K562 (cell line): ENCODE measurements around the gene FBXL13. TPM values are rescaled to one million over a fixed set of nuclear protein-coding genes. Genes with fewer than 3 reads are reported as not detected.

Experiments
- ATAC-seq: fragments of 200-7000 bp; cut with Tn5 transposase; 3 replicates; pipeline ENCODE4 v1.9.1; 2020; ENCODE audit warnings: moderate library complexity
- BruUV-seq: library from RNA; stranded (reverse); fragments of 400-500 nt; replicated peaks from 2 replicates; lab custom pipeline; 2021; lab: Mats Ljungman, UMichigan
- CTCF ChIA-PET: fragments of 300-600 bp; formaldehyde crosslinking; extraction: SDS; loops from one replicate; lab custom pipeline; 2021; ENCODE audit warnings: low intra/inter-chr PET ratio; lab: Yijun Ruan, JAX
- POLR2A ChIA-PET: fragments of 300-600, 350-650 bp; sonication (Branson Sonifier 250); formaldehyde crosslinking; extraction: SDS; loops from one replicate; lab custom pipeline; 2021; ENCODE audit warnings: antibody characterized with exemption, inconsistent platforms; lab: Yijun Ruan, JAX
- DNase-seq, 4 experiments: peaks; one replicate each; pipeline versions ENCODE4 v3.0.0 to v3.0.0-alpha.2; 2011 to 2018; ENCODE audit warnings: low spot score in 3 of 4, mixed read lengths in 3 of 4; ENCODE audit errors: extremely low read depth in 1 of 4
- FAIRE-seq: peaks from 2 replicates; lab custom pipeline; 2011; peaks lifted over from hg19 to GRCh38; lab: Jason Lieb, UNC
- H2AFZ ChIP-seq: 2 replicates; pipeline ENCODE4 v1.6.0; 2011; ENCODE audit warnings: low read depth, low read length, control low read depth, inconsistent platforms
- H3K27ac ChIP-seq: fragments of 200-600 bp; 3 replicates; pipeline ENCODE4 v1.8.0; 2011; ENCODE audit warnings: low read depth, mild to moderate bottlenecking, control low read depth, inconsistent platforms, low read length, moderate library complexity, mixed read lengths; ENCODE audit errors: extremely low read depth
- H3K27me3 ChIP-seq, 2 experiments: fragments of 300-600 bp in 1 of 2; 2 replicates in 1 of 2; 3 replicates in 1 of 2; pipeline versions ENCODE4 v1.6.0 to v1.8.0; 2011; ENCODE audit warnings: inconsistent platforms in 2 of 2, low read length in 2 of 2, mild to moderate bottlenecking in 1 of 2, mixed read lengths in 1 of 2, moderate library complexity in 1 of 2; ENCODE audit not compliant: control insufficient read depth in 2 of 2, insufficient read depth in 2 of 2
- H3K36me3 ChIP-seq: fragments of 300-600 bp; 3 replicates; pipeline ENCODE4 v1.8.0; 2011; ENCODE audit warnings: mild to moderate bottlenecking, low read length, inconsistent platforms; ENCODE audit not compliant: control insufficient read depth, insufficient read depth
- H3K4me1 ChIP-seq, 2 experiments: fragments of 200-600 bp in 1 of 2; replicated peaks in 1 of 2; 2 replicates in 1 of 2; 3 replicates in 1 of 2; pipeline versions ENCODE4 v1.5.1 to v1.8.0; 2011; ENCODE audit warnings: inconsistent platforms in 2 of 2, low read length in 2 of 2, mild to moderate bottlenecking in 1 of 2, mixed read lengths in 1 of 2, moderate library complexity in 1 of 2; ENCODE audit not compliant: control insufficient read depth in 2 of 2, insufficient read depth in 2 of 2
- H3K4me2 ChIP-seq: 2 replicates; pipeline ENCODE4 v1.6.1; 2011; ENCODE audit warnings: low read length, control low read depth, inconsistent platforms, mixed read lengths; ENCODE audit not compliant: insufficient read depth
- H3K4me3 ChIP-seq: fragments of 200-600 bp; sonication (generic), shearing (Covaris generic); 2 replicates; pipeline ENCODE4 v1.5.1; 2016; ENCODE audit warnings: control low read depth, inconsistent platforms
- H3K79me2 ChIP-seq: fragments of 200-600 bp; 3 replicates; pipeline ENCODE4 v1.8.0; 2011; ENCODE audit warnings: low read length, inconsistent platforms; ENCODE audit not compliant: control insufficient read depth, insufficient read depth
- H3K9ac ChIP-seq, 2 experiments: 2 replicates each; pipeline versions ENCODE4 v1.6.0 to v1.6.1; 2011; ENCODE audit warnings: low read depth in 2 of 2, low read length in 2 of 2, control low read depth in 1 of 2, inconsistent platforms in 1 of 2, mild to moderate bottlenecking in 1 of 2, mixed read lengths in 1 of 2; ENCODE audit not compliant: insufficient read depth in 1 of 2
- H3K9me1 ChIP-seq: one replicate; pipeline ENCODE4 v1.6.0; 2011; ENCODE audit warnings: inconsistent platforms, mild to moderate bottlenecking, low read length, moderate library complexity; ENCODE audit not compliant: control insufficient read depth, insufficient read depth
- H3K9me3 ChIP-seq: replicated peaks from 2 replicates; pipeline ENCODE4 v1.5.1; 2011; ENCODE audit warnings: low read depth, low read length, inconsistent platforms; ENCODE audit not compliant: control insufficient read depth, insufficient read depth
- H4K20me1 ChIP-seq: replicated peaks from 2 replicates; pipeline ENCODE4 v1.6.1; 2011; ENCODE audit warnings: low read length, inconsistent platforms, mixed read lengths; ENCODE audit not compliant: control insufficient read depth, insufficient read depth
- BDP1 ChIP-seq: IDR thresholded peaks from 3 replicates; pipeline ENCODE4 v1.6.1; 2011; ENCODE audit not compliant: insufficient read length, insufficient read depth
- CBX1 ChIP-seq: sonication (generic); IDR thresholded peaks from 2 replicates; pipeline ENCODE4 v1.6.1; 2016; ENCODE audit warnings: antibody characterized with exemption, low read depth, mild to moderate bottlenecking
- CBX8 ChIP-seq: fragments of 200-600 bp; sonication (generic); IDR thresholded peaks from 2 replicates; pipeline ENCODE4 v1.6.1; 2012; ENCODE audit warnings: borderline replicate concordance, mixed run types, low read depth, mild to moderate bottlenecking, moderate library complexity, mixed read lengths, low read length, control low read depth, inconsistent platforms; ENCODE audit not compliant: poor library complexity, severe bottlenecking; ENCODE audit errors: extremely low read depth
- ELK1 ChIP-seq: sonication (generic); formaldehyde crosslinking; IDR thresholded peaks from 2 replicates; pipeline ENCODE4 v1.8.1; 2022; ENCODE audit warnings: missing genetic modification reagents
- KLF1 ChIP-seq: fragments of 450-650 bp; IDR thresholded peaks from 2 replicates; pipeline ENCODE4 v1.6.1; 2016; ENCODE audit warnings: missing genetic modification characterization, missing compliant biosample characterization
- MCM3 ChIP-seq: fragments of 450-650 bp; IDR thresholded peaks from 2 replicates; pipeline ENCODE4 v1.6.1; 2016
- MYC ChIP-seq, 2 experiments: fragments of 250-450 bp in 1 of 2; sonication (Bioruptor Pico) in 1 of 2; IDR thresholded peaks; 2 replicates each; pipeline versions ENCODE4 v1.5.1 to v1.6.1; 2012 to 2021; ENCODE audit warnings: low read depth in 2 of 2, borderline replicate concordance in 1 of 2, improper control_type of control experiment in 1 of 2, low read length in 1 of 2, mild to moderate bottlenecking in 1 of 2, moderate library complexity in 1 of 2
- PHB2 ChIP-seq: fragments of 450-650 bp; IDR thresholded peaks from 2 replicates; pipeline ENCODE4 v1.6.1; 2017; ENCODE audit warnings: low read depth
- ZNF384 ChIP-seq: IDR thresholded peaks from 2 replicates; pipeline ENCODE4 v1.6.1; 2012; ENCODE audit warnings: low read depth, low read length, improper control_type of control experiment
- ZNF707 ChIP-seq: fragments of 250-450 bp; sonication (Bioruptor Pico); conservative IDR thresholded peaks from 2 replicates; pipeline ENCODE4 v1.8.0; 2022; ENCODE audit warnings: inconsistent platforms, mild to moderate bottlenecking, moderate library complexity
- ZNF76 ChIP-seq: fragments of 250-450 bp; sonication (Bioruptor Pico); IDR thresholded peaks from 2 replicates; pipeline ENCODE4 v1.4.0; 2020; ENCODE audit warnings: mild to moderate bottlenecking, moderate library complexity, borderline replicate concordance
- WGBS: fragments of 100-300 bp; shearing (Covaris generic); methylation state at CpG from one replicate; pipeline ENCODE4 v1.1.6; 2016; ENCODE audit warnings: low coverage, mixed read lengths; ENCODE audit not compliant: insufficient coverage; ENCODE audit errors: missing lambda C conversion rate; 5-methylcytosine and 5-hydroxymethylcytosine counted together
- in situ Hi-C: fragments of 300-500 bp; cut with MboI; formaldehyde crosslinking; loops from 4 replicates; pipeline ENCODE4 v1.15.0; 2018; ENCODE audit warnings: inconsistent platforms, mixed read lengths
- intact Hi-C: fragments of 100-400 bp; cut with micrococcal nuclease; formaldehyde crosslinking; loops from 2 replicates; pipeline ENCODE4 v1.14.2; 2022
- polyA plus RNA-seq, 8 experiments: library from polyadenylated mRNA; depleted of rRNA in 4 of 8; stranded (reverse) in 5 of 8; unstranded in 3 of 8; fragments of >200 nt; fragmentation: Nextera tagmentation in 2 of 8; fragmentation: Illumina TruSeq in 1 of 8; extraction: Ambion mirVana in 2 of 8; extraction: Trizol in 1 of 8; gene quantifications; 2 replicates each; pipeline versions ENCODE4 v1.2.1 to v1.2.3, GENCODE V29; 2011 to 2014; ENCODE audit warnings: inconsistent platforms in 1 of 8, missing spikeins in 1 of 8
- total RNA-seq, 7 experiments: library from RNA; depleted of rRNA in 6 of 7; stranded (reverse); fragments of >200 nt in 6 of 7; fragmentation: Illumina TruSeq in 2 of 7; extraction: Trizol in 2 of 7; gene quantifications; 2 replicates each; pipeline versions ENCODE4 v1.2.1 to v1.2.3, GENCODE V29; 2011 to 2021; ENCODE audit warnings: low replicate concordance in 1 of 7
- TF ChIP-seq, protein P1 (sequence below), 2 experiments: fragments of 450-650 bp in 1 of 2; sonication (generic) in 1 of 2; formaldehyde crosslinking in 1 of 2; IDR thresholded peaks; 2 replicates each; pipeline versions ENCODE4 v1.7.1 to v1.9.0; 2016 to 2022; ENCODE audit warnings: inconsistent platforms in 1 of 2, mild to moderate bottlenecking in 1 of 2, missing genetic modification reagents in 1 of 2

The FBXL13 gene
- total and polyA plus RNA-seq, 9 of the 15 experiments (the other 6 are each of a cell fraction or from before 2014, with no cell fraction given): 16.3 to 55.0 (median 25.4) TPM

- 34% methylated on average over 8 of the region's 8 CpGs for WGBS
- Histone ChIP-seq H3K4me1 (peaks cover 15 to 21% of the 10 kb centered on the region in 2 experiments; a peak in 4 of 5 replicates), H3K27me3 (no peaks in the 10 kb centered on the region), H3K9me3 (peaks cover 2% of the 10 kb centered on the region; the same call in 1 of the 2 replicates), H3K4me3 (peak overlapping the region; percentile 82), H4K20me1 (no peaks in the 10 kb centered on the region), H3K4me2 (peak overlapping the region; percentile 100), H3K36me3 (peaks cover 51% of the 10 kb centered on the region), H3K27ac (peak overlapping the region; percentile 99), H2AFZ (no peak overlapping the region), H3K79me2 (peaks cover 83% of the 10 kb centered on the region), H3K9me1 (no peaks in the 10 kb centered on the region), H3K9ac (peak overlapping the region; percentile 80 to 99)
- BruUV-seq: no TSS peak
- ATAC-seq (peak; percentile 19), FAIRE-seq (no peak), DNase-seq (peak in 2 of 4 experiments; percentile 65 to 72)
- intact Hi-C loops (loop anchor here (2.0 kb wide), 1 partner anchor 87 kb away; no protein-coding TSS in a partner anchor), in situ Hi-C loops (no loop called here)
- CTCF ChIA-PET: no interaction called here
- POLR2A ChIA-PET: interaction anchor here (0.7 to 0.8 kb wide), 2 partner anchors 12 to 147 kb away, joined by 3 to 4 read pairs; no protein-coding TSS in a partner anchor
- TF ChIP-seq BDP1: no peak
- 0 out of 2 replicates have a peak, but pooled peaks have one; percentile 8 for TF ChIP-seq MYC (IDR thresholded peaks at IDR 0.05; ENCODE audit: low read depth, low read length)
- no peak for TF ChIP-seq MYC (CRISPR knock-in tag; IDR thresholded peaks at IDR 0.05; ENCODE audit: borderline replicate concordance, low read depth)
- TF ChIP-seq, protein P1, sequence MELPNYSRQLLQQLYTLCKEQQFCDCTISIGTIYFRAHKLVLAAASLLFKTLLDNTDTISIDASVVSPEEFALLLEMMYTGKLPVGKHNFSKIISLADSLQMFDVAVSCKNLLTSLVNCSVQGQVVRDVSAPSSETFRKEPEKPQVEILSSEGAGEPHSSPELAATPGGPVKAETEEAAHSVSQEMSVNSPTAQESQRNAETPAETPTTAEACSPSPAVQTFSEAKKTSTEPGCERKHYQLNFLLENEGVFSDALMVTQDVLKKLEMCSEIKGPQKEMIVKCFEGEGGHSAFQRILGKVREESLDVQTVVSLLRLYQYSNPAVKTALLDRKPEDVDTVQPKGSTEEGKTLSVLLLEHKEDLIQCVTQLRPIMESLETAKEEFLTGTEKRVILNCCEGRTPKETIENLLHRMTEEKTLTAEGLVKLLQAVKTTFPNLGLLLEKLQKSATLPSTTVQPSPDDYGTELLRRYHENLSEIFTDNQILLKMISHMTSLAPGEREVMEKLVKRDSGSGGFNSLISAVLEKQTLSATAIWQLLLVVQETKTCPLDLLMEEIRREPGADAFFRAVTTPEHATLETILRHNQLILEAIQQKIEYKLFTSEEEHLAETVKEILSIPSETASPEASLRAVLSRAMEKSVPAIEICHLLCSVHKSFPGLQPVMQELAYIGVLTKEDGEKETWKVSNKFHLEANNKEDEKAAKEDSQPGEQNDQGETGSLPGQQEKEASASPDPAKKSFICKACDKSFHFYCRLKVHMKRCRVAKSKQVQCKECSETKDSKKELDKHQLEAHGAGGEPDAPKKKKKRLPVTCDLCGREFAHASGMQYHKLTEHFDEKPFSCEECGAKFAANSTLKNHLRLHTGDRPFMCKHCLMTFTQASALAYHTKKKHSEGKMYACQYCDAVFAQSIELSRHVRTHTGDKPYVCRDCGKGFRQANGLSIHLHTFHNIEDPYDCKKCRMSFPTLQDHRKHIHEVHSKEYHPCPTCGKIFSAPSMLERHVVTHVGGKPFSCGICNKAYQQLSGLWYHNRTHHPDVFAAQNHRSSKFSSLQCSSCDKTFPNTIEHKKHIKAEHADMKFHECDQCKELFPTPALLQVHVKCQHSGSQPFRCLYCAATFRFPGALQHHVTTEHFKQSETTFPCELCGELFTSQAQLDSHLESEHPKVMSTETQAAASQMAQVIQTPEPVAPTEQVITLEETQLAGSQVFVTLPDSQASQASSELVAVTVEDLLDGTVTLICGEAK (IDR thresholded peaks at IDR 0.05): no peak
- TF ChIP-seq, protein P1 (CRISPR knock-in tag; IDR thresholded peaks at IDR 0.05): no peak
- TF ChIP-seq ZNF707: no peak
- no peak for TF ChIP-seq ZNF384
- TF ChIP-seq CBX1: no peak
- no peak for TF ChIP-seq ZNF76 (CRISPR knock-in tag)
- TF ChIP-seq KLF1 (tag): no peak
- TF ChIP-seq MCM3: no peak
- TF ChIP-seq PHB2: no peak
- TF ChIP-seq CBX8: no peak
- TF ChIP-seq ELK1 (CRISPR knock-in tag): no peak
These were observed 98.7 kb downstream of the FBXL13 start for GRCh38 chr7:102975854-102976253.
